ENCODE data around the gene CDC25A. TPM values are rescaled to one million over a fixed set of nuclear protein-coding genes. Genes with fewer than 3 reads are reported as not detected.

CDC25A gene
- total and polyA plus RNA-seq, 9 of the 15 experiments (the other 6 are each of a cell fraction or from before 2014, with no cell fraction given), result 3.4 to 61.3 (median 51.8) TPM

DNA sequence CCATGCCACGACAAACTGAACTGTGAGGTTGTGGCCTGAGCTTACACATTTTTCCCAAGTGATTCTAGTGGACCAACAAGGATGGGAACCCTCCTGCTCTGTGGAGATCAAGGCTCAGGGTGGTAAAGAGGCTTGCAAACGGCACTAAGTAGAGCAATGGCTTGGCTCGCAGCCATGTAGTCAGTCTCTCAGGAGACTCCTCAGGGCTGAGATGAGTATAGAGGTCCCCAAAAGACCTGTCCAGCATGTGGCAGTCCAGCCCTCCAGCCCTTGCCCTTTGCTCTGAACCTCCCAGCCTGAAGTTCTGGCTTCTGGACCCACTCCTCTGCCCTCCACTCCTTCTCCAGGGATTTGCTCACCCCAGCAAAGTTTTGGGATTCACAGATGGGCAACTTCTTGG is 26.8 kb upstream of the CDC25A start:
- intact Hi-C loops (cut with micrococcal nuclease), result no loop called here
- no peak overlapping the region for H3K9ac ChIP-seq (ENCODE audit: insufficient read depth in 1 of 2, low read depth in 2 of 2, low read length in 2 of 2)
- H3K27ac ChIP-seq (ENCODE audit: extremely low read depth, low read depth, low read length), result no peak overlapping the region
- no peak overlapping the region for H2AFZ ChIP-seq (ENCODE audit: low read depth, low read length)
- no peaks in the 10 kb centered on the region; a peak in 1 of 5 replicates for H3K4me1 ChIP-seq (replicated peaks in 1 of 2; ENCODE audit: control insufficient read depth in 2 of 2, insufficient read depth in 2 of 2, low read length in 2 of 2)
- no peak overlapping the region for H3K4me2 ChIP-seq (ENCODE audit: insufficient read depth, low read length)
- in situ Hi-C loops (cut with MboI), result no loop called here
- no peaks in the 10 kb centered on the region for H3K9me3 ChIP-seq (replicated peaks; ENCODE audit: control insufficient read depth, insufficient read depth, low read depth, low read length)
- TF ChIP-seq NCOA1 (IDR thresholded peaks at IDR 0.05; ENCODE audit: low read depth), result no peak
- TF ChIP-seq, protein P1, sequence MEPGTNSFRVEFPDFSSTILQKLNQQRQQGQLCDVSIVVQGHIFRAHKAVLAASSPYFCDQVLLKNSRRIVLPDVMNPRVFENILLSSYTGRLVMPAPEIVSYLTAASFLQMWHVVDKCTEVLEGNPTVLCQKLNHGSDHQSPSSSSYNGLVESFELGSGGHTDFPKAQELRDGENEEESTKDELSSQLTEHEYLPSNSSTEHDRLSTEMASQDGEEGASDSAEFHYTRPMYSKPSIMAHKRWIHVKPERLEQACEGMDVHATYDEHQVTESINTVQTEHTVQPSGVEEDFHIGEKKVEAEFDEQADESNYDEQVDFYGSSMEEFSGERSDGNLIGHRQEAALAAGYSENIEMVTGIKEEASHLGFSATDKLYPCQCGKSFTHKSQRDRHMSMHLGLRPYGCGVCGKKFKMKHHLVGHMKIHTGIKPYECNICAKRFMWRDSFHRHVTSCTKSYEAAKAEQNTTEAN (CRISPR knock-in tag; IDR thresholded peaks at IDR 0.05), result no peak
- no peak for TF ChIP-seq HLTF (IDR thresholded peaks at IDR 0.05)
- TF ChIP-seq ZNF518B (CRISPR knock-in tag; IDR thresholded peaks at IDR 0.05), result no peak
- TF ChIP-seq ETV6 (IDR thresholded peaks at IDR 0.05; ENCODE audit: borderline replicate concordance in 1 of 2, low read depth in 2 of 2, low read length in 1 of 2), result no peak
- no peak for TF ChIP-seq ETV6 (CRISPR knock-in tag; IDR thresholded peaks at IDR 0.05; ENCODE audit: borderline replicate concordance)
- H3K36me3 ChIP-seq (ENCODE audit: control insufficient read depth, insufficient read depth, low read length), result no peaks in the 10 kb centered on the region
- H3K79me2 ChIP-seq (ENCODE audit: control insufficient read depth, insufficient read depth, low read length), result no peaks in the 10 kb centered on the region
- H3K4me3 ChIP-seq, result no peak overlapping the region
- POLR2A ChIA-PET, result no interaction called here
- FAIRE-seq, result no peak
- peak; percentile 51 for ATAC-seq
- WGBS (ENCODE audit: insufficient coverage, low coverage, missing lambda C conversion rate), result 4% methylated on average over 3 of the region's 3 CpGs
- DNase-seq (ENCODE audit: extremely low read depth in 1 of 4, low spot score in 3 of 4), result no peak
- H4K20me1 ChIP-seq (replicated peaks; ENCODE audit: control insufficient read depth, insufficient read depth, low read length), result no peaks in the 10 kb centered on the region
- BruUV-seq (replicated peaks), result no TSS peak
- CTCF ChIA-PET (ENCODE audit: low intra/inter-chr PET ratio), result no interaction called here
- H3K9me1 ChIP-seq (ENCODE audit: control insufficient read depth, insufficient read depth, low read length), result no peaks in the 10 kb centered on the region
- no peaks in the 10 kb centered on the region; a peak in 2 of 5 replicates for H3K27me3 ChIP-seq (ENCODE audit: control insufficient read depth in 2 of 2, insufficient read depth in 2 of 2, low read length in 2 of 2)
